HG02610 (cell line): Measurements from ENCODE around the gene AKR1C1.
"Not testable (repeated sequence)": the region's sequence is repeated elsewhere in the genome, so short reads cannot be mapped to it uniquely, and the experiment has no call there.

ENCODE experiments used
- ATAC-seq: cut with Tn5 transposase; IDR thresholded peaks from one replicate; pipeline ENCODE4 v1.9.1; 2021; ENCODE audit warnings: mild to moderate bottlenecking, moderate library complexity; ENCODE audit not compliant: unreplicated experiment

AKR1C1 gene

GRCh38 chr10:4962876-4963814 lies at the start of gene AKR1C1:
Gene AKR1C1 (plus strand): TSS chr10:4963415. CDS start chr10:4963445, 30 bp downstream.
- not testable (repeated sequence) for ATAC-seq

DNA sequence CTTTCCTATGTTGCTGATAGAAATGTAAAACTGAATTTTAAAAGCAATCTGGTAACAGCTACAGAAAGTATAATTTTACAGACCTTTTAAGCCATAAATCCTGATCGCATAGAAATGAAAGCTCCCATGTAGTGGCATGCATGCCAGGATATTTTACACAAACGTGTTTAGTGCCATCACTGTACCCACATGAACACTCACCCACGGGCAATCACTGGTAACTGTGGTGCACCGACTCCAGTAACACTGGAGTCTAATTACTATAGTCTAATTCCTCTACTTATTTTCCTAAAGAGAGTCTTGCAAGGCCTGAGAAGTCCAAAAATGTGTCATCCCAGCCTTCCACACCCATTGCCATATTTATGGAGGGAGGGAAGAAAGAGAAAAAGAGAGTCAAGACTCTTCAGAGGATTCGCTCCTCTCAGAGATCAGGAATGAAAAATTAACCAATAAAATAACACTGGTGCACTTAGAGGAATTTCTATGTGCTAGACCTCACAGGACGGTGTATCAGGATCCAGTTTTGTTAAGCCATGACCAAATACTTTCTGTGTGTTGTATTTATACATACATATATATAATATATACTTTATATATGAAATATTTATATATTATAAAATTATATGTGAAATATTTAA lies 48.9 kb upstream of the AKR1C1 start:
- no peak for ATAC-seq

- ATAC-seq = no peak
Observed at GRCh38 chr10:4916086-4916716, 47.0 kb upstream of the AKR1C1 start.

GRCh38 chr10:4918236-4918635 lies 45.0 kb upstream of the AKR1C1 start:
- ATAC-seq = no peak

GRCh38 chr10:4924482-4924881 lies 38.7 kb upstream of the AKR1C1 start:
- ATAC-seq = not testable (repeated sequence)

GRCh38 chr10:4926400-4926799 lies 36.8 kb upstream of the AKR1C1 start:
- ATAC-seq = no peak

DNA sequence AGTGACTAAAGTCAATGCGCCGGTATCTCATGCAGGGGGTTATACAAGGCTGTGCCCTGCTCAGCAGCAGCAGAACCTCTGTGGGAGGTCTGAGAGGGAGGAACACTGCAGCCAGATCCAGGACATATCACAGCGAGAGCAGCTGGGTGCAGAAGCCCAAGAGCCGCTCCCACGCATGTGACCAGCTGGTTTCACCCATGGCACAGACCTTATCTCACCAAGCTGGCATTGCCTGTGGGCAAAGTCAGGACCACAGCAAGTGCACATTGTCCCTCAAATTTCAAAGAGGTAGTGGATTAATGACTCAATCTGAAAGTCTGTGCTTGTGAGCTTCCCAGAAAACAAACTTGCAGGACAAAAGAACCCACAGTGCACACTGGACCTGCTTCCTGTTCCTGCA lies 31.6 kb upstream of the AKR1C1 start:
- ATAC-seq = no peak

DNA sequence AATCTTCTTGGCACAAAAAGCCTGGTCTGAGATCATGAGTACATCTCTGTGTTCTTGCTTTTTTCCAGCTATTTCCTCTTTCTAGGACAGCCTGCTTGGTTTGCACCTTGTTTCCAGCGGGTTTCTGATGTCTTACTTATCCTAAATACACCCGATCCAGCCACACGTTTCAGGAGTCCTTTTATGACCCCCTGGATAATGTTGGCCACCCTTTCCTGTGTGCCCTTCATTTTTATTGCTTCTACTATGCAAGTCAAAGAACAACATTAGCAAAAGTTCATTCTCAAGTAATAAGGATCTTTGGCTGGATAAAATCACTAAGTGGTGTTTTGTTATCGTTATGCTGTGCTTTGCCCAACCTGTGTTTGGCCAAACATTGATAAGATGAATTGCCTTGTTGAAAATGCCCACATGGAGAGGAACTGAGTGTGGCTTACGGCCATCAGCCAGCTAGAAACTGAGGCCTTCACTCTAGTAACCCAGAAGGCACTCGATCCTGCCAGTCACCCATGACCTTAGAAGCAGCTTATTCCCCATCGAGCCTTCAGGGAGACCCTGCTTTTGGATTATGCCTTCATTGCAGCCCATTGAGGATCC lies 28.7 kb upstream of the AKR1C1 start:
- no peak for ATAC-seq

GRCh38 chr10:4937346-4937745 lies 25.9 kb upstream of the AKR1C1 start:
- ATAC-seq = no peak

GRCh38 chr10:4939224-4940072 lies 23.8 kb upstream of the AKR1C1 start:
- ATAC-seq = no peak

DNA sequence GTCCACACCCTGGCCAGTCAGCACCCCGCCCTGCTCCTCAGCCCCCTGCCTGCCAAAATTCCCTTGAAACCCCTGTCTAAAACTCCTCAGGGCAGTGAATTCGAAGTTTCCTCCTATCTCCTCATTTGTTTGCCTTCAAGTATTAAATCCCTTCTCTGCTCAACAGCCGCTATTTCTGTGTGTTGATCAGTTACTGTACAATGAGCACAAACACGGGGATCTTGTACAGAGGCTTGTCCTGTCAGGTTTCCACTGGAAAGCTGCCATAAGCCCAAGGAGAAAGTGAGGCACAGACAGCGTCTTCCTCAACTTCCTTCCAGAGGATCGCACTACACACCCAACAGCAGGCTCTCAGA lies 23.2 kb upstream of the AKR1C1 start:
- not testable (repeated sequence) for ATAC-seq

DNA sequence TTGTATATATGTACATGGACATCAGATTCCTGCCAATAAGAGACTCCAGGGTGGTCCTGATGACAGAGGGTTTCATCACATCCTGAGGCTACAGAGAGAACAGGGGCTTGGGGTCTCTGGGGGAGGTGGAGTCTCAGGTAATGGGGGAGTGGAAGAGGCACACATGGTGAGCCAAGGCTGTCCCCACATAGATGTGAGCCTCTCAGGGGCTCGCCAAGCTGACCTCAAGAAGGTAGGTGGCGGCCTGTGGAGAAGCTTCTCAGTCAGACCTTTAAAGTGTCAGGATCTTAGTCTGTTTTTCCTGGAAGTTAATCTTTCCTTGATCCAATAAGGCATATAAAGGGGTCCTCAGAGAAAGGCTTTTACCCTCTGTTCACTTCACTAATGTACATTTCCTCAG lies 22.3 kb upstream of the AKR1C1 start:
- ATAC-seq = not testable (repeated sequence)

- no peak for ATAC-seq
Observed at GRCh38 chr10:4941540-4942330, 21.5 kb upstream of the AKR1C1 start.

DNA sequence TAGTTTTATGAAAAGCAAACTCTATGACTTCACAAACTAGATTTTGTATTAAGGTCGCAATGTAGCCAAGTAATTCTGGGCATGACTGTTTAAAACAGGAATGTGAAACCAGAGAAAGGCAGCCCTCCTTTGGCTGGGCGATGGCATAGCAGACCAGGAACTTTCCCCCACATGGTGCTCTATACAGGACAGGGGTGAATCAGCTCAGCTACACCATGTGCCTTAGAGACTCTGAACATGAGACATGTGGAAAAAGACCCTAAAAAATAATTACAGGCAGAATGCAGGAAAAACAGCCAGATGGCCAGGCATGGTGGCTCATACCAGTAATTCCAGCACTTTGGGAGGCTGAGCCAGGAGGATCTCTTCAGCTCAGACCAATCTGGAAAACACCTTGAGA lies 20.3 kb upstream of the AKR1C1 start:
- not testable (repeated sequence) for ATAC-seq

DNA sequence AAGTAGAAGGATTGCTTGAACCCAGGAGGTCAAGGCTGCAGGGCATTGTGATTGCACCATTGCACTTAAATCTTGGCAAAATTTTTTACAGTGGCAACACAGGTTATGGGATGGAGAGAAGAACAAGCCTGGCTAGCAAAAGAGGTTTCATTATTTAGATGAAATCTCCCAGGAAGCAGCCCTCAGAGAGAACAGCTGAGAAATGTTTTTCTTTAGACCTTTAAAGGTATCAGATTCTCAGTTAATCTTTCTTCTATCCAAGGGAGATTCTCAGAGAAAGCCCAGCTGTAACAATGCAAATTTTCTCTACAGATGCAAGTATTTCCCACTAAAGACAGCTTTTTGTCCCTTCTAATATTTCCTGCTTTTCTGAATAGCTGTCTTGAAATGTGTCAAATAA lies 19.8 kb upstream of the AKR1C1 start:
- ATAC-seq = not testable (repeated sequence)

DNA sequence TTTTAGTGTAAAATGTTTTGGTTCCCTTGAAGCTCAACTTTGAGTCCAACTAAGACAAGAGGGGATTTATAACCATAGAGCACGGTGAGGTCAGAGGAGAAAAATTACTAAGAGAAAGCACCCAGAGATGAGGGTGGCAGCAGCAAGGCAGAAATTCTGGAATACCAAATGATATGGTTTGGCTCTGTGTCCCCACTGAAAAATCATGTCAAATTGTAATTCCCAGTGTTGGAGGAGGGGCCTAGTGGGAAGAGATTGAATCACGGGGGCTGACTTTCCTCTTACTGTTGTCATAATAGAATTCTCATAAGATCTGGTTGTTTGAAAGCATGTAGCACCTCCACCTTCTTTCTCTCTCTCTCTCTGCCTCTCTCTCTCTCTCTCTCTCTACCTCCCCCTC lies 19.4 kb upstream of the AKR1C1 start:
- no peak for ATAC-seq

DNA sequence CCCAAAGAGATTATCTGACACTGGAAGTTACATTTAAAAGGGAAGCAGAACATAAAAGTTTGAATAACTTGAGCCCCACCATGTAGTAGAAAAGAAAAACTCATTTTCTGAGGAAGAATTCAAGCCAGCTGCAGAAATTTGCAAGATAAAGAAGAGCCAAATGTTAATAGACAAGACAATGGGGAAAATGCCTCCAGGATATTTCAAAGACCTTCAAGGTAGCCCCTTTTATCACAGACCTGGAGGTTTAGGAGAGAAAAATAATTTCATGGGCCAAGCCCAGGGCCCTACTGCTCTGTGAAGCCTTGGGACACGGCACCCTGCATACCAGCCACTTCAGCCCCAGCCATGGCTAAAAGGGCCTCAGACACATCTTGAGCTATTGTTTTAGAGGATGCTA lies 18.4 kb upstream of the AKR1C1 start:
- no peak for ATAC-seq

- ATAC-seq = no peak
Observed at GRCh38 chr10:4945766-4946717, 17.2 kb upstream of the AKR1C1 start.
